ENCODE results near the gene THBS2.
A peak's percentile ranks its signal among the peaks of the same experiment; 100 is the strongest.
"Not testable (repeated sequence)": the region's sequence is repeated elsewhere in the genome, so short reads cannot be mapped to it uniquely, and the experiment has no call there.

The THBS2 gene

GRCh38 chr6:169271158-169271876 is 17.7 kb upstream of the THBS2 start:
- peak; percentile 40 for DNase-seq

- DNase-seq: not testable (repeated sequence)
Observed at GRCh38 chr6:169270077-169270380, 16.4 kb upstream of the THBS2 start.

- peak; percentile 31 for DNase-seq
Observed at GRCh38 chr6:169269180-169270076, 15.8 kb upstream of the THBS2 start.

GRCh38 chr6:169268276-169268675 is 14.6 kb upstream of the THBS2 start:
- no peak for DNase-seq

- peak; percentile 22 for DNase-seq
Observed at GRCh38 chr6:169266746-169267591, 13.3 kb upstream of the THBS2 start.

- DNase-seq: peak; percentile 37
Observed at GRCh38 chr6:169266261-169266660, 12.6 kb upstream of the THBS2 start.

- peak; percentile 35 for DNase-seq
Observed at GRCh38 chr6:169265486-169266131, 12.0 kb upstream of the THBS2 start.

- peak; percentile 52 for DNase-seq
Observed at GRCh38 chr6:169263836-169264608, 10.4 kb upstream of the THBS2 start.

- DNase-seq: peak; percentile 14
Observed at GRCh38 chr6:169263374-169263773, 9.7 kb upstream of the THBS2 start.

- DNase-seq: peak; percentile 32
Observed at GRCh38 chr6:169262602-169263001, 9.0 kb upstream of the THBS2 start.

GRCh38 chr6:169256518-169256917 is 2.9 kb upstream of the THBS2 start:
- peak; percentile 15 for DNase-seq

- DNase-seq: no peak
Observed at GRCh38 chr6:169256061-169256460, 2.4 kb upstream of the THBS2 start.

- peak; percentile 32 for DNase-seq
Observed at GRCh38 chr6:169255643-169256042, 2.0 kb upstream of the THBS2 start.

- peak; percentile 43 for DNase-seq
Observed at GRCh38 chr6:169254456-169255316, 1.0 kb upstream of the THBS2 start.

- peak; percentile 49 for DNase-seq
Observed at GRCh38 chr6:169252505-169253189, 999 bp downstream of the THBS2 start.

GRCh38 chr6:169251822-169252504 is 1.7 kb downstream of the THBS2 start:
- no peak for DNase-seq

- DNase-seq: peak; percentile 29
Observed at GRCh38 chr6:169251371-169251802, 2.3 kb downstream of the THBS2 start.

- DNase-seq: peak; percentile 93
Observed at GRCh38 chr6:169250660-169251059, 3.0 kb downstream of the THBS2 start.

- peak; percentile 29 for DNase-seq
Observed at GRCh38 chr6:169249057-169249456, 4.6 kb downstream of the THBS2 start.

All from islet precursor cell (in vitro differentiated cells).